Testis (tissue), 2 donors: ENCODE results near the gene CD109.

ENCODE experiments used
- CTCF ChIP-seq, 3 experiments: fragments of 450-650 bp in 2 of 3; fragments of 200-600 bp in 1 of 3; sonication (generic) in 1 of 3; IDR thresholded peaks; one replicate each; pipeline ENCODE4 v1.5.1; 2016 to 2019; ENCODE audit warnings: antibody characterized with exemption in 3 of 3, mild to moderate bottlenecking in 2 of 3, moderate library complexity in 1 of 3
- POLR2A ChIP-seq: fragments of 450-650 bp; IDR thresholded peaks from one replicate; pipeline ENCODE4 v1.6.1; 2017; ENCODE audit warnings: antibody characterized with exemption, mild to moderate bottlenecking, moderate library complexity

GRCh38 chr6:73667798-73668197, 28.2 kb upstream of the CD109 start:
- TF ChIP-seq POLR2A (no peak), CTCF (IDR thresholded peaks at IDR 0.05) (no peak)
